Stimulated activated CD4-positive, alpha-beta T cell treated with anti-CD3 and anti-CD28 coated beads, Interleukin-15, amount 100 ng/mL, for 48 hours (primary cell): ENCODE measurements around the gene BMPR2.
"Not testable (repeated sequence)": the region's sequence is repeated elsewhere in the genome, so short reads cannot be mapped to it uniquely, and the experiment has no call there.

Source experiments
- DNase-seq, 2 donors: peaks; one replicate each; pipeline ENCODE4 v3.0.0-alpha.2; 2020; ENCODE audit warnings: low read depth in 2 of 2

Gene BMPR2

DNA sequence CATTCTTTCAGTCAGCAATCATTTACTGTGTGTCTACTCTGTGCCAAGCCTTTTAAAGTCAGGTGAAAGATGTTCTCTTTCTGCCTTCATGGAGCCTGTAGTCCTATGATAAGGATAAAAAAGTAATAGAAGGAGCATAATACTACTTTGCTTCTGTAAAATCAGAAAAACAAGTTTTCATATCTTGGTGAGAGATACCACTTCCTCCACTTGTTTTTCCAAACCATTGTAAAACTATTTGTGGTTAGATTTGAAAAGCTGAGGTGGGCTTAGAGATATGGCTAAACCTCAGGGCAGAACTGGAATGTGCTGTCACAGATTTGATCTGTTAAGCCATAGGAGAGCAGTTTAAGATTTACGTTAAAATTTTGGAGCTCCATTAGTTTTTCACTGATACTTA lies 153.9 kb downstream of the BMPR2 start:
- no peak for DNase-seq

- DNase-seq, result not testable (repeated sequence)
These were observed 159.2 kb downstream of the BMPR2 start for GRCh38 chr2:202535290-202535689.

- DNase-seq, result no peak
These were observed 165.0 kb downstream of the BMPR2 start for GRCh38 chr2:202541137-202541536.

- no peak for DNase-seq
These were observed 166.0 kb downstream of the BMPR2 start for GRCh38 chr2:202542142-202542541.

DNA sequence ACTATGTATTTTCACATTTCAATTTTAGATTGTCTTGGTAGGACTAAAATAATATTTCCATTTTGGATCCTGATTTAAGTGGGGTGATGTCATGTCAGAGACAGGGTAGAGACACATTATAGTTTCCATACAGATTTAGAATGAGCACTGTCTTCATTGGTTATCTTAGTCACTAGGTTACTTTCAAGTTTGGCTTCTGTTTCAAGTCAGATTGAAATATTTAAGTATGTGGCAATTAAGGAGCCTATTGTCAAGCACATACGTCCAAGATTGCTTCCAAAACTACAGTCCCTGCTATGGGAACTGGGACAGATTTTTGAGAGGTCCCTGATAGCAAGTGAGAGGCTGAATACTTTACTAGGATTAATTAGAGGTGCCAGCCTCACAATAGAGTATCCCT lies 169.4 kb downstream of the BMPR2 start:
- no peak for DNase-seq

- DNase-seq, result no peak
These were observed 169.8 kb downstream of the BMPR2 start for GRCh38 chr2:202545931-202546330.

- not testable (repeated sequence) for DNase-seq
These were observed 170.5 kb downstream of the BMPR2 start for GRCh38 chr2:202546499-202547141.

DNA sequence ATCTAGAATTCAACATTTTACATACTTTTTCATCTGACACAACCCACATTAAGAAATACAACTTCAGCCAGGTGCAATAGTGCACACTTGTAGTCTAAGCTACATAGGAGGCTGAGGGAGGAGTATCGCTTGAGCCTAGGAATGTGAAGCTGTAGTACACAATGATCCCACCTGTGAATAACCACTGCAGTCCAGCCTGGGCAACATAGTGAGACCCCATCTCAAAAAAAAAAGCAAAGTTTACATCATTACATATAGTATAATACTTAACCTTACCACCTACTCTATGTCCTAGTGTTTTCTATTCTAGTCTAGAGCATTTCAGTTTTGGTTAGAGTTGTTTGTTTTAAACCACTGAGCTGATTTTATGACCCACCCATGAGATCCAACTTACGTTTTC lies 172.1 kb downstream of the BMPR2 start:
- DNase-seq, result no peak

DNA sequence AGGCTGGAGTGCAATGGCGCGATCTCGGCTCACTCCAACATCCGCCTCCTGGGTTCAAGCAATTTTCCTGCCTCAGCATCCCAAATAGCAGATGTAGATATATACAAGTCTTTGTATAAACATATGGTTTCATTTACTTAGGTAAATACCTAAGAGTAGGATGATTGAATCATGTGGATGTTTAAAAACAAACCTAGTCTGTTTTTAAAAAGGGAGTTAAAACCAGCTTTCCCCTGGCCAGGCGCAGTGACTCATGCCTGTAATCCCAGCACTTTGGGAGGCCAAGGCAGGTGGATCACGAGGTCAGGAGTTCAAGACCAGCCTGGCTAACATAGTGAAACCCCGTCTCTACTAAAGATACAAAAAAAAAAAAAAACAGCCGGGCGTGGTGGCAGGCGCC lies 174.9 kb downstream of the BMPR2 start:
- DNase-seq, result not testable (repeated sequence)

DNA sequence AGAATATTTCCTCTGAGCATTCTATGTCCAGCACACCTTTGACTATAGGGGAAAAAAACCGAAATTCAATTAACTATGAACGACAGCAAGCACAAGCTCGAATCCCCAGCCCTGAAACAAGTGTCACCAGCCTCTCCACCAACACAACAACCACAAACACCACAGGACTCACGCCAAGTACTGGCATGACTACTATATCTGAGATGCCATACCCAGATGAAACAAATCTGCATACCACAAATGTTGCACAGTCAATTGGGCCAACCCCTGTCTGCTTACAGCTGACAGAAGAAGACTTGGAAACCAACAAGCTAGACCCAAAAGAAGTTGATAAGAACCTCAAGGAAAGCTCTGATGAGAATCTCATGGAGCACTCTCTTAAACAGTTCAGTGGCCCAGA lies 179.2 kb downstream of the BMPR2 start:
- peak in 1 of 2 donors; percentile 6 for DNase-seq

- no peak for DNase-seq
These were observed 184.1 kb downstream of the BMPR2 start for GRCh38 chr2:202560200-202560599.

- DNase-seq, result no peak
These were observed 188.1 kb downstream of the BMPR2 start for GRCh38 chr2:202564226-202564625.

- no peak for DNase-seq
These were observed 190.2 kb downstream of the BMPR2 start for GRCh38 chr2:202566286-202566685.

- no peak for DNase-seq
These were observed 198.4 kb downstream of the BMPR2 start for GRCh38 chr2:202574541-202574940.

GRCh38 chr2:202575194-202575593 lies 199.1 kb downstream of the BMPR2 start:
- not testable (repeated sequence) for DNase-seq

DNA sequence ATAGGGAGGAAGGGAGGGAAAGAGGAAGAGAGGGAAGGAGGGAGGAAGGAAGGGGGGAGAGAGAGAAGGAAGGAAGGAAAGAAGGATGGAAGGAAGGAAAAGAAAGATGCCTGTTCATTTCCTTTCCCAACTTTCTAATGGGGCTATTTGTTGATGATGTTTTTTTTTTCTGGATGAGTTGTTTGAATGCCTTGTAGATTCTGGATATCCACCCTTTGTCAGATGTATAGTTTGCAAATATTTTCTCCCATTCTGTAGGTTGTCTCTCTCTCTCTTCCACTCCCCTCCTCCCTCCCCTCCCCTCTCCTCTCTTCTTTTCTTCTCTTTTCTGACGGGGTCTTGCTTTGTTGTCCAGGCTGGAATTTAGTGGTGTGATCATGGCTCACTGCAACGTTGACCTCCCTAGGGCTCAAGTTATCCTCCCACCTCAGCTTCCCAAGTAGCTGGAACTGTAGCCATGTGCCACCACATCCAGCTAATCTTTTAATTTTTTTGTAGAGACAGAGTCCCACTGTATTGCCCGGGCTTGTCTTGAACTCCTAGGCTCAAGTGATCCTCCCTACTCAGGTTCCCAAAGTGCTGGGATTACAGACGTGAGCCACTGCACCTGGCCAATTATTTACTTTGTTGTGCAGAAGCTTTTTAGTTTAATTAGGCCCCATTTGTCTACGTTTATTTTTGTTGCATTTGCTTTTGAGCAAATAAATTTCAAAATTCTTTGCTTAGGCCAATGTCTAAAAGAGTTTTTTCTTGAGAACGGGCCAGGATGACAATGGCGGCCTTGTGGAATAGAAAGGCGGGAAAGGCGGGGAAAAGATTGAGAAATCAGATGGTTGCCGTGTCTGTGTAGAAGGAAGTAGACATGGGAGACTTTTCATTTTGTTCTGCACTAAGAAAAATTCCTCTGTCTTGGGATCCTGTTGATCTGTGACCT lies 201.4 kb downstream of the BMPR2 start:
- DNase-seq, result no peak

DNA sequence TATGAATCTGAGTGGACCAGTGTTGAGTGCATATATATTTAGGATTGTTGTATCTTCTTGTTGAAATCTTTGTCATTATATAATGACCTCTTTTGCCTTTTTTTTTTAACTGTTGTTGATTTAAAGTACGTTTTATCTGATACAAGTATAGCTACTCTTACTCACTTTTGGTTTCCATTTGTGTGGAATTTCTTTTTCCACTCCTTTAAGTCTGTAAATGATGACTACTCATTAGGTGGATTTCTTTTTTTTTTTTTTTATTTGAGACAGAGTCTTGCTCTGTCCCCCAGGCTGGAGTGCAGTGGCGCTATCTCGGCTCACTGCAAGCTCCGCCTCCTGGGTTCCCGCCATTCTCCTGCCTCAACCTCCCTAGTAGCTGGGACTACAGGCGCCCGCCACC lies 206.7 kb downstream of the BMPR2 start:
- not testable (repeated sequence) for DNase-seq

GRCh38 chr2:202583709-202584219 lies 207.6 kb downstream of the BMPR2 start:
- DNase-seq, result no peak

GRCh38 chr2:202588647-202589581 lies 212.8 kb downstream of the BMPR2 start:
- DNase-seq, result peak; percentile 47 to 57

GRCh38 chr2:202589582-202589949 lies 213.4 kb downstream of the BMPR2 start:
- DNase-seq, result no peak

DNA sequence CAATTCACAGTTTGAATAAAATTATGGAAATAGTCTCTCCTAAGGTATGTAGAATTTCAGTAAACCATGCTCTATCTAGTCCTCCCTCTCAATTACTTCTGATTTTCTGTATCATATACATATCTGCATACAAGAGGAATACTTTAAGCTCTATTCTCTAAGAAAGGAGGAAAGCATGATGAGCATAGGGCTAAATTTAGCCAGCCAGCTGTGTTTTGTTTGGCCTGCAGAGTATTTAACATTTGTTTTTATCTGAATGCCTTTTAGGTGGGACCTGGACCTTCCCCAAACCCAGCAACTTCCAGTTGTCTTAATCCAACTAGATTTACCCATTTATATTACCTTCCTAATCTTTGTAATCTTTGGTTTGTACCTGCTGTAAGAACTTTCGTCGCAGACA lies 216.4 kb downstream of the BMPR2 start:
- DNase-seq, result no peak

DNA sequence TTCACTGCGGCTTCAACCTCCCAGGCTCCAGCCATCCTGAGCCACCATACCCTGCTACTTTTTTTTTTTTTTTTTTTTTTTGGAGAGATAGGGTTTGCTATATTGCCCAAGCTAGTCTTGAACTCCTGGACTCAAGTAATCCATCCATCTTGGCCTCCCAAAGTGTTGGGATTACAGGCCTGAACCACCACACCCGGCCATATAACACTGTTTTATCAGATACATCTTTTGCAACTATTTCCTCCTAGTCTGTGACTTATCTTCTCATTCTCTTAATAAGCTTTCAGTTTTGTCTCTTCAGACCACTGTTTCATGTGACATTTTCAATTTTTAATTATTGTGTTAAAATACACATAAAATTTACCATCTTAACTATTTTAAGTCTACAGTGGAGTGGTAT lies 223.0 kb downstream of the BMPR2 start:
- no peak for DNase-seq
